Karpas-422 (cell line): ENCODE data around the gene AFF3. TPM values are rescaled to one million over a fixed set of nuclear protein-coding genes. Genes with fewer than 3 reads are reported as not detected.
"Not testable (repeated sequence)": the region's sequence is repeated elsewhere in the genome, so short reads cannot be mapped to it uniquely, and the experiment has no call there.

Experiments
- DNase-seq: peaks from one replicate; pipeline ENCODE4 v3.0.0-alpha.2; 2015
- H2AFZ ChIP-seq: fragments of 200-600 bp; sonication (generic); 2 replicates; pipeline ENCODE4 v1.6.1; 2014; ENCODE audit warnings: antibody characterized with exemption, low read length, mixed read lengths
- H3K27ac ChIP-seq: fragments of 200-600 bp; sonication (generic); 2 replicates; pipeline ENCODE4 v1.5.1; 2014; ENCODE audit warnings: mild to moderate bottlenecking, low read length, moderate library complexity
- H3K27me3 ChIP-seq: fragments of 200-600 bp; sonication (generic); 2 replicates; pipeline ENCODE4 v1.6.1; 2014; ENCODE audit warnings: low read length, mixed read lengths
- H3K36me3 ChIP-seq: fragments of 200-600 bp; sonication (generic); 2 replicates; pipeline ENCODE4 v1.6.1; 2014; ENCODE audit warnings: low read length, mixed read lengths; ENCODE audit not compliant: insufficient read depth
- H3K4me1 ChIP-seq: fragments of 200-600 bp; sonication (generic); 2 replicates; pipeline ENCODE4 v1.6.1; 2014; ENCODE audit warnings: mild to moderate bottlenecking, low read length, mixed read lengths
- H3K4me2 ChIP-seq: fragments of 200-600 bp; sonication (generic); 2 replicates; pipeline ENCODE4 v1.6.1; 2014; ENCODE audit warnings: low read length, low read depth, mild to moderate bottlenecking; ENCODE audit not compliant: poor library complexity, severe bottlenecking
- H3K4me3 ChIP-seq: fragments of 200-600 bp; sonication (generic); 2 replicates; pipeline ENCODE4 v1.5.1; 2014; ENCODE audit warnings: mild to moderate bottlenecking, antibody characterized with exemption, low read length, mixed read lengths
- H3K79me2 ChIP-seq: fragments of 200-600 bp; sonication (generic); 2 replicates; pipeline ENCODE4 v1.6.1; 2014; ENCODE audit warnings: mild to moderate bottlenecking, low read length, mixed read lengths
- H3K9ac ChIP-seq: fragments of 200-600 bp; sonication (generic); 2 replicates; pipeline ENCODE4 v1.6.0; 2014; ENCODE audit warnings: low read length
- H3K9me2 ChIP-seq: fragments of 200-600 bp; sonication (generic), shearing (Covaris generic); replicated peaks from 2 replicates; pipeline ENCODE4 v1.6.0; 2014; ENCODE audit warnings: mild to moderate bottlenecking, low read length, moderate library complexity; ENCODE audit not compliant: insufficient read depth
- H3K9me3 ChIP-seq: fragments of 300-700, 200-600 bp; sonication (generic); 2 replicates; pipeline ENCODE4 v1.6.1; 2014; ENCODE audit warnings: low read length, mixed read lengths
- H4K20me1 ChIP-seq: fragments of 200-600 bp; sonication (generic); 2 replicates; pipeline ENCODE4 v1.6.1; 2014; ENCODE audit warnings: mild to moderate bottlenecking, antibody characterized with exemption, low read length, low read depth; ENCODE audit not compliant: insufficient read depth
- total RNA-seq: library from RNA; depleted of rRNA; stranded (reverse); fragments of >200 nt; shearing (Covaris generic); gene quantifications from 2 replicates; pipeline ENCODE4 v1.2.3, GENCODE V29; 2014; ENCODE audit warnings: low replicate concordance

AFF3 gene
- total RNA-seq, 1 experiment from 2014 or later: 99.7 TPM

DNA sequence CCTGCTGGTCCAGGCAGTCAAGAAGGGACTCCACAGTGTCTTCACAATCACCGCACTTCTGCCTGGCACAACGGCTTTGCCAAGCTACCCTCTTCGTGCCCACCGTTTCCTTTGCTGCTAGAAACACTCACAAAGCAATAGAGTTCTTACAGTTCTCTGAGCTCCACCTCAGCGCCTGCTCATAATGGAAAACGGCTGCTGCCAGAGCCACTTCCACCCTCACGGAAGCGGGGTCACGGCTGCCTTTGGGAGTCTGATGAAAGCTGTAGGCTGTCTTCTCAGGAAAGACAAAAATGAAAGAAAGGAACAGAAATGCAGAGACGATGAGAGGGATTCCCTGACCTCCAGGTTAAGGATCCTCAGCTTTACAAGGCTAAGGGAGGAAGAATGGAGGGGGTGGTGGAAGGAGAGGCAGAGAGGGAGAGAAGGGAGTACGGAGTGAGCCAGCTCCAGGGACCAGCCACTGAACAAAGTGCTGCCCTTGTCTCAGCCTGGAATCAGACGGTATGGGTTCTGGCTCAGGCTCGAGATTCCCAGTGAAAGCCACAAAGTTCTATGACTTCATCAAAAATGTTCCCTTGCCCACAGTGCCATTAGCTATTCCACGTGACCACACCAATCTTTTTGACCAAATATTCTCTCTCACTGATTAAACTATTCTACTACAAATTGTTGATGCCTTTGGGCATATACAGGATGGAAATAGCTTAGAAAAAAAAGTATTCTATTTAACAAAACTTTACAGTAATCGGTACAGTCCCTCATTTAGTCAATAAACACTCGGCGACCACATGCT lies 58.8 kb downstream of the AFF3 start:
- not testable (repeated sequence) for H3K9me3 ChIP-seq, H3K9ac ChIP-seq, H3K79me2 ChIP-seq, H3K4me2 ChIP-seq, H3K27ac ChIP-seq, H3K27me3 ChIP-seq, H4K20me1 ChIP-seq, H3K9me2 ChIP-seq, H3K4me3 ChIP-seq, H2AFZ ChIP-seq, H3K4me1 ChIP-seq
- peak; percentile 1 for DNase-seq
- H3K36me3 ChIP-seq: peaks cover 11% of the 10 kb centered on the region

GRCh38 chr2:100082302-100082978 lies 60.0 kb downstream of the AFF3 start:
- H3K9me2 ChIP-seq, H3K9me3 ChIP-seq, H2AFZ ChIP-seq, H3K4me1 ChIP-seq, H3K9ac ChIP-seq, DNase-seq, H3K27ac ChIP-seq, H3K27me3 ChIP-seq, H4K20me1 ChIP-seq, H3K79me2 ChIP-seq, H3K4me3 ChIP-seq, H3K4me2 ChIP-seq: not testable (repeated sequence)
- H3K36me3 ChIP-seq: peaks cover 11% of the 10 kb centered on the region

- Histone ChIP-seq H3K79me2 (no peaks in the 10 kb centered on the region), H3K4me2 (no peak overlapping the region), H3K4me3 (no peak overlapping the region), H3K4me1 (peaks cover 7% of the 10 kb centered on the region; the same call in 1 of the 2 replicates), H3K9me3 (no peaks in the 10 kb centered on the region), H3K36me3 (peaks cover 13% of the 10 kb centered on the region), H3K9ac (no peak overlapping the region), H3K27me3 (no peaks in the 10 kb centered on the region), H3K9me2 (no peaks in the 10 kb centered on the region), H4K20me1 (0 out of 2 replicates have a peak, but pooled peaks cover 5% of the 10 kb centered on the region), H2AFZ (no peak overlapping the region), H3K27ac (no peak overlapping the region)
- DNase-seq: no peak
Observed at GRCh38 chr2:100077935-100078334, 64.5 kb downstream of the AFF3 start.

DNA sequence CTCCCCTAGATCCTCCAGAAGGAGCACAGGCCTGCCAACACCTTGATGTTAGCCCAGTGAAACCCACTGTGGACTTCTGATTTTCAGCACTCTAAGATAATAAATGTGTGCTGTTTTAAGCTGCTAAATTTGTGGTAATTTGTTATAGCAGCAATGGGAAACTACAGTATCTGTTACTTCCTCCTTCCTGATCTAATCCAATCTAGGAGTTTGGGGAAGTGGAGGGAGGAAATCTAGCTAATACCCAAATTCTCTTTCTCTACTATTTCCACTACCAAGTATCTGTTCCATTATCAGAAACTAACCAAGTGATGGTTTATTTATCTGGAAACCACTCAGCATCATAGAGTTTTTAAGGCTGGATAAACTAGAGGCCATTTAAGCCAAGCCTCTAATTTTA lies 64.9 kb downstream of the AFF3 start:
- H4K20me1 ChIP-seq: 0 out of 2 replicates have a peak, but pooled peaks cover 5% of the 10 kb centered on the region
- no peaks in the 10 kb centered on the region for H3K27me3 ChIP-seq
- no peak overlapping the region for H3K4me2 ChIP-seq
- H3K36me3 ChIP-seq: peaks cover 13% of the 10 kb centered on the region
- peaks cover 7% of the 10 kb centered on the region; the same call in 1 of the 2 replicates for H3K4me1 ChIP-seq
- no peak overlapping the region for H3K27ac ChIP-seq
- no peak overlapping the region for H3K4me3 ChIP-seq
- no peak overlapping the region for H2AFZ ChIP-seq
- no peaks in the 10 kb centered on the region for H3K79me2 ChIP-seq
- H3K9ac ChIP-seq: no peak overlapping the region
- no peaks in the 10 kb centered on the region for H3K9me2 ChIP-seq
- no peaks in the 10 kb centered on the region for H3K9me3 ChIP-seq
- peak; percentile 25 for DNase-seq

DNA sequence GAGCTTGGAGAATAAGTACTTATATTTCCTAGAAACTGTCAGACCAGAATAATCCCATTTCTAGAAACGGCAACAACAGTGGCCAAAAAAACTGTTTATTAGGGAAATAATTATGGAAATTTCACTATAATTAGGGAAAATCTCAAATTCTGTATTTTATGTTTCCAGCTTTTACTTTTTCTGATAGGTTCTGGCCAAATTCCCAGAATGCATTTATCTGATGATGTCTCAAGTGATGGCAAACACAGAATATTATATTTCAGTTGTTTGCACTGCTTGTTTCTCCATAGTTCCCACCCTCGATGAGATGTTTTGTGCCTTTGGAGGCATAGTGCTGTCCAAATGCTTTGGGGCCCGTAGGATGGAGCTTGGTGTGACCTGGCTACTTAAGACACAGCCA lies 66.9 kb downstream of the AFF3 start:
- H4K20me1 ChIP-seq: 0 out of 2 replicates have a peak, but pooled peaks cover 5% of the 10 kb centered on the region
- no peaks in the 10 kb centered on the region for H3K9me3 ChIP-seq
- no peak for DNase-seq
- H3K4me1 ChIP-seq: peaks cover 21% of the 10 kb centered on the region
- H3K4me3 ChIP-seq: no peak overlapping the region
- no peak overlapping the region for H3K9ac ChIP-seq
- H3K27ac ChIP-seq: no peak overlapping the region
- no peaks in the 10 kb centered on the region for H3K79me2 ChIP-seq
- no peak overlapping the region for H2AFZ ChIP-seq
- H3K4me2 ChIP-seq: no peak overlapping the region
- no peaks in the 10 kb centered on the region for H3K9me2 ChIP-seq
- H3K27me3 ChIP-seq: no peaks in the 10 kb centered on the region
- H3K36me3 ChIP-seq: peaks cover 13% of the 10 kb centered on the region

GRCh38 chr2:100073110-100073509 lies 69.3 kb downstream of the AFF3 start:
- Histone ChIP-seq H2AFZ (no peak overlapping the region), H3K27ac (no peak overlapping the region), H3K9me2 (no peaks in the 10 kb centered on the region), H3K9me3 (no peaks in the 10 kb centered on the region), H3K9ac (no peak overlapping the region), H3K4me1 (peaks cover 26% of the 10 kb centered on the region), H3K4me3 (no peak overlapping the region), H3K4me2 (no peak overlapping the region), H3K36me3 (0 out of 2 replicates have a peak, but pooled peaks cover 3% of the 10 kb centered on the region), H4K20me1 (0 out of 2 replicates have a peak, but pooled peaks cover 3% of the 10 kb centered on the region), H3K27me3 (no peaks in the 10 kb centered on the region), H3K79me2 (no peaks in the 10 kb centered on the region)
- DNase-seq: no peak

DNA sequence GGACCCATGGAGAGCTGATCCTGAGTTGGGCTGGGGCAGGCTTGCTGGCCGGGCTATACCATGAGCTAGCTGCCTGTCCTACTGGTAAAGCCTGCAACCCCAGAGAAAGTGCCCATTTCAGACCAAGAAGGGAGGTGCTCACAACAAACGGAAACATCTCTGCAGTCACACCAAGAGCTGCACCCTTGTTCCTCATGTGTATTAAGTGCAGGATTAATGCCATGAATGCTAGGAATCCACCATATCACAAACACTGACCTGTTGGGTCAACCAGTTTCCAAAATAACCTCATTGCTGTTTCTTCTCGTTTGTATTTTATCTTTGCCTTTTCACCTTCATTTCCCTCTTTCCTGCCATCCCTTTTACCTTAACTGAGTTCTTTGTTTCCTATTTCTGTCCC lies 69.9 kb downstream of the AFF3 start:
- H3K9me3 ChIP-seq: no peaks in the 10 kb centered on the region
- no peaks in the 10 kb centered on the region for H3K9me2 ChIP-seq
- H3K9ac ChIP-seq: no peak overlapping the region
- no peak for DNase-seq
- peaks cover 3% of the 10 kb centered on the region; the same call in 1 of the 2 replicates for H3K79me2 ChIP-seq
- H3K36me3 ChIP-seq: 0 out of 2 replicates have a peak, but pooled peaks cover 3% of the 10 kb centered on the region
- H3K27me3 ChIP-seq: no peaks in the 10 kb centered on the region
- no peak overlapping the region for H3K4me2 ChIP-seq
- H3K4me3 ChIP-seq: no peak overlapping the region
- H3K27ac ChIP-seq: no peak overlapping the region
- no peak overlapping the region for H2AFZ ChIP-seq
- H4K20me1 ChIP-seq: no peaks in the 10 kb centered on the region
- H3K4me1 ChIP-seq: peaks cover 22% of the 10 kb centered on the region

DNA sequence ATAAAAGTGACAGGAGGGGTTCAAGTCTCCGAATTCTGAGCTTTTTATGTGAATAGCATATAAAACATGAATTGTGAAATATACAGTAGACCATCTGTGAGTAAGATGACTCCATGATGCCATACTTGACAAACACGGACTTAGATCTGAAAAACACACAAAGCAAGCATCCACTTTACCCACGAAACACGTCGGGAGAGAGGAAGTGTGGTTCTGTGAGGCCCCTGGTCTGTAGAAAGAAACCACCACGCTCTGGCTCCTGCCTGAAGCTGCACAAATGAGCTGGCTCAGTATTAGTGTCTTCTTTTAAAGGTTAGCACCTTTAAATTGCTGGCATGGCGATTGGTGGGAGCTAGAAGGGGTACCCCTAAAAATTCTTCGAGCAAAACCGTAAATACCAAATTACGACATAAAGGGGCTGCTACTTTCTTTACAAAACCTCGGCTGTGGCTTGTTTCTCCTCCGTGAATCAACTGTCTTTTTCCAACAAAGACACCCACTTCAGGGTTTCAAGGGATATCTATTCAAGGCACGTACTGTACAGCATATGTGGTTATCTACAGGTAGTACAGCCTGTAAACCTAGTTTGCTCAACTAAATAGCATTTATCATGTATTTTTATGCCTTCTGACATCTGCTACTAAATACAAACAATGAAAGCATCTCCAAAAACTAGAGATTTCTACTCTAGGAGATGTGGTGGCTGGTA lies 70.9 kb downstream of the AFF3 start:
- Histone ChIP-seq H2AFZ (no peak overlapping the region), H3K27me3 (no peaks in the 10 kb centered on the region), H3K4me3 (no peak overlapping the region), H3K79me2 (peaks cover 4% of the 10 kb centered on the region; the same call in 1 of the 2 replicates), H3K9me2 (no peaks in the 10 kb centered on the region), H3K4me1 (peaks cover 26% of the 10 kb centered on the region), H3K9me3 (no peaks in the 10 kb centered on the region), H3K36me3 (0 out of 2 replicates have a peak, but pooled peaks cover 3% of the 10 kb centered on the region), H4K20me1 (no peaks in the 10 kb centered on the region), H3K9ac (no peak overlapping the region), H3K27ac (no peak overlapping the region), H3K4me2 (no peak overlapping the region)
- DNase-seq: no peak
